MCF 10A (cell line): Measurements from ENCODE around the gene C4orf51. TPM values are rescaled to one million over a fixed set of nuclear protein-coding genes. Genes with fewer than 3 reads are reported as not detected.

ENCODE experiments used
- BruUV-seq: library from RNA; stranded (reverse); fragments of 400-500 nt; replicated peaks from 2 replicates; lab custom pipeline; 2021; lab: Mats Ljungman, UMichigan
- CTCF ChIA-PET: fragments of 300-600 bp; sonication (Branson Sonifier 250); formaldehyde crosslinking; extraction: SDS; loops from one replicate; lab custom pipeline; 2021; ENCODE audit warnings: antibody characterized with exemption, inconsistent platforms; lab: Yijun Ruan, JAX
- POLR2A ChIA-PET: fragments of 300-600, 350-650 bp; sonication (Branson Sonifier 250); formaldehyde crosslinking; extraction: SDS; loops from one replicate; lab custom pipeline; 2020; ENCODE audit warnings: antibody characterized with exemption, inconsistent platforms; lab: Yijun Ruan, JAX
- DNase-seq: peaks from one replicate; pipeline ENCODE4 v3.0.0-alpha.2; 2018; ENCODE audit not compliant: unreplicated experiment
- H3K27ac Mint-ChIP-seq: one replicate; pipeline ENCODE4 v1.8.0; 2022; ENCODE audit warnings: mild to moderate bottlenecking, low read depth, mixed read lengths; ENCODE audit not compliant: unreplicated experiment
- H3K27me3 Mint-ChIP-seq: one replicate; pipeline ENCODE4 v1.8.0; 2022; ENCODE audit warnings: mixed read lengths; ENCODE audit not compliant: insufficient read depth, unreplicated experiment
- H3K36me3 Mint-ChIP-seq: one replicate; pipeline ENCODE4 v1.8.0; 2022; ENCODE audit warnings: mild to moderate bottlenecking, moderate library complexity, mixed read lengths; ENCODE audit not compliant: insufficient read depth, unreplicated experiment
- H3K4me1 Mint-ChIP-seq: one replicate; pipeline ENCODE4 v1.8.0; 2022; ENCODE audit warnings: mixed read lengths; ENCODE audit not compliant: insufficient read depth, unreplicated experiment
- H3K4me3 Mint-ChIP-seq: one replicate; pipeline ENCODE4 v1.8.0; 2022; ENCODE audit warnings: mild to moderate bottlenecking, moderate library complexity, mixed read lengths; ENCODE audit not compliant: unreplicated experiment
- H3K9me3 Mint-ChIP-seq: one replicate; pipeline ENCODE4 v1.8.0; 2022; ENCODE audit warnings: mixed read lengths; ENCODE audit not compliant: unreplicated experiment
- intact Hi-C: fragments of 100-400 bp; cut with micrococcal nuclease; formaldehyde crosslinking; loops from 2 replicates; pipeline ENCODE4 v1.14.1; 2022
- total RNA-seq: library from RNA; stranded (reverse); gene quantifications from 2 replicates; pipeline ENCODE4 v1.2.3, GENCODE V29; 2022
- TF ChIP-seq, protein P1 (sequence below): fragments of 200-600 bp; IDR thresholded peaks from one replicate; pipeline ENCODE4 v1.8.0; 2022; ENCODE audit warnings: antibody characterized with exemption, mild to moderate bottlenecking; ENCODE audit not compliant: unreplicated experiment

Gene C4orf51
- total RNA-seq, 1 experiment from 2014 or later = not detected

DNA sequence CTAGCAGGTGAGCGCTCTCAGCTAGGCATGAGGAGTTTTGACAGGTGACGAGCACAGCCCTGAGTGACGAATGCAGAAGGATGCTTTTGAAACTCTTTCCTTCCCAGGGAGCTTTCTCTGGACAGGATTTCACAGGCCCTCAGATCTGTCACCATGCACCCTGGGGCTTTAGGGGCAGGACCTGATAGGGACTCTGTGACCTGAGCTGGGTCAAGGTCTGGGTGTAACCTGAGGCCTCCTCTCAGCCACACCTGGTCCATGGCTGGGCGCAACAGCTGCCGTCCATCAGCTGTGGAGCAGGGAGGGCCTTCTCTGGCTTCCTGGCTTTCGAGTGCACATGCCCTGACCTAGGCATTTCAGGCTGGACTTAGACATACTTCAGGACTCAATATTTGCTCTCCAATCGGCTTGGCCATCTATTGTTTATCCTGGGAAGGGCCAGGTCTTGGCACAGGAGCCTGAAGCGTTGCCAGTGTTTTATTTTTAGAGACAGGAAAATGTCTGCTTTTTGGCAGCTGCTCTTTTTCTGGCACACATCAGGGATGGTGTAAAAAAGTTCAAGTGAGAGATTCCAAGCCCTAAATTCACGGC is 56.4 kb downstream of the C4orf51 start:
- no peaks in the 10 kb centered on the region for H3K9me3 Mint-ChIP-seq

DNA sequence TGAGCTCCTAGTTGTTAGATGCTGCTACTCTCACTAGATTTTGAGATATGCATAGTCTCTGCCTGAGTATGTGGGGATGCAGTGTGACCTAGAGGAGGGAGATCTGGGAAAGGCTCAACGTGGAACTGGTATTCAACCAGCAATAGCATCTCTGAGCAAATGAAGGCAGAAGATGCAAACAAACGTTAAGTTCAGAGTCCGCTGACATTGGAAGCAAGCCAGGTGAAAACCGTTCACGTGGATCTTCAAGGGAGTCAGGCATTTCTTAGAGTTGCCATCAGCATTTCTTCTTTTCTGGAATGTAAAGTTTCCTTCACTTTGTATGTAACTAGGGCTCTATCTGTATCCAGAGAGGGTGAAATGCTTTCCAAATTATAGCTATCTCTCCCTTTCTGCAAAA is 59.9 kb downstream of the C4orf51 start:
- H3K4me1 Mint-ChIP-seq = peaks cover 14% of the 10 kb centered on the region
- ChIA-PET POLR2A (interaction anchor here (1.3 kb wide), 1 partner anchor 121 kb away, joined by 4 read pairs; no protein-coding TSS in a partner anchor), CTCF (interaction anchor here (0.6 to 0.9 kb wide), 3 partner anchors 21 to 180 kb away, joined by 3 to 4 read pairs (median 3); no protein-coding TSS in a partner anchor)
- H3K4me3 Mint-ChIP-seq = no peak overlapping the region
- H3K27me3 Mint-ChIP-seq = no peaks in the 10 kb centered on the region
- no peaks in the 10 kb centered on the region for H3K9me3 Mint-ChIP-seq
- BruUV-seq = no TSS peak
- DNase-seq = no peak
- no peaks in the 10 kb centered on the region for H3K36me3 Mint-ChIP-seq
- intact Hi-C loops = no loop called here
- H3K27ac Mint-ChIP-seq = no peak overlapping the region
- TF ChIP-seq, protein P1, sequence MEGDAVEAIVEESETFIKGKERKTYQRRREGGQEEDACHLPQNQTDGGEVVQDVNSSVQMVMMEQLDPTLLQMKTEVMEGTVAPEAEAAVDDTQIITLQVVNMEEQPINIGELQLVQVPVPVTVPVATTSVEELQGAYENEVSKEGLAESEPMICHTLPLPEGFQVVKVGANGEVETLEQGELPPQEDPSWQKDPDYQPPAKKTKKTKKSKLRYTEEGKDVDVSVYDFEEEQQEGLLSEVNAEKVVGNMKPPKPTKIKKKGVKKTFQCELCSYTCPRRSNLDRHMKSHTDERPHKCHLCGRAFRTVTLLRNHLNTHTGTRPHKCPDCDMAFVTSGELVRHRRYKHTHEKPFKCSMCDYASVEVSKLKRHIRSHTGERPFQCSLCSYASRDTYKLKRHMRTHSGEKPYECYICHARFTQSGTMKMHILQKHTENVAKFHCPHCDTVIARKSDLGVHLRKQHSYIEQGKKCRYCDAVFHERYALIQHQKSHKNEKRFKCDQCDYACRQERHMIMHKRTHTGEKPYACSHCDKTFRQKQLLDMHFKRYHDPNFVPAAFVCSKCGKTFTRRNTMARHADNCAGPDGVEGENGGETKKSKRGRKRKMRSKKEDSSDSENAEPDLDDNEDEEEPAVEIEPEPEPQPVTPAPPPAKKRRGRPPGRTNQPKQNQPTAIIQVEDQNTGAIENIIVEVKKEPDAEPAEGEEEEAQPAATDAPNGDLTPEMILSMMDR = no peak

More for the DNA sequence above, 56.4 kb downstream of the C4orf51 start:
- DNase-seq = peak; percentile 86
- intact Hi-C loops = no loop called here
- Mint-ChIP-seq H3K4me3 (no peak overlapping the region), H3K27ac (peak overlapping the region; percentile 98), H3K27me3 (no peaks in the 10 kb centered on the region), H3K4me1 (peaks cover 34% of the 10 kb centered on the region), H3K36me3 (no peaks in the 10 kb centered on the region)
- ChIA-PET POLR2A (interaction anchor here (0.8 to 2.7 kb wide), 10 partner anchors 20 to 202 kb away, joined by 3 to 11 read pairs (median 3); partner anchors contain the start of genes MMAA and ZNF827), CTCF (interaction anchor here (0.6 to 1.2 kb wide), 3 partner anchors 59 to 203 kb away, joined by 3 read pairs; no protein-coding TSS in a partner anchor)
- TF ChIP-seq, protein P1 = no peak
- BruUV-seq = no TSS peak

DNA sequence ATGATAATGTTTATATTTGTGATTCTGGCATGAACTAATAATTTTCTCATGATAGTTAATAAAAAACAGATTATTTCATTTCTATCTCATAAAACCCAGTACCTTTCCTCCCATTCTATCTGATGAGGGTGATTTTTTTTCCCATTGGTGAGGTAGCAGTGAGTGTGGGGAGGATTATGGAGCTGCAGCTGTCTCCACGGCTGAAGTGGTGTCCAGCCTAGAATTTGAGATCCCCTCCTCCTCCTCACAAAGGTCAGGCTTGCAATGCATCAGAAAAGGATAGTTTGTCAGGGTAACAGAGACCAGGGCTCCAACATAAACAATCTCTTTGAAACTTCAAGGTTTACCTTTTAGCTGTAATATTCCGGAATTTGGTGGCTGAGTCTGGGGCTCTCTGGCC is 60.9 kb downstream of the C4orf51 start:
- no peak overlapping the region for H3K27ac Mint-ChIP-seq

DNA sequence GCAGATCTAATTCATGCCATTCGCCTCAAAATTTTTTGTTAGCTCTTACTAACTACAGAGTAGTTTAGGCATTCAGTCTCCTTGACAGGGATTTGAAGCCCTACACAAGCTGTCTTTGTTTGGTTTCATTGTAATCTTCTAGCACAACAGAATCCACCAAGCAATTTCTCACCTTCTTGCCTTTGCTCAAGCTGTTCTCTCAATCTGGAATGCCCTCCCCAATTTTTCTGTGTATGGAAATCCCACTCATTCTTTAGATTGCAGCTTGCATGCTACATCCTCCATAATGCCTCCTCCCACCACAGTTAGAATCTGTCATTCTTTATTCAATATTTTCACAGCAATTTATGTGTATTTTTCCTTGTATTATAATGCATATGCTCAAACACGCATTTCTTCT is 63.7 kb downstream of the C4orf51 start:
- CTCF ChIA-PET = interaction anchor here (0.6 kb wide), 1 partner anchor 127 kb away, joined by 4 read pairs; no protein-coding TSS in a partner anchor
- POLR2A ChIA-PET = no interaction called here
- Mint-ChIP-seq H3K9me3 (peaks cover 7% of the 10 kb centered on the region), H3K27ac (no peak overlapping the region), H3K36me3 (no peaks in the 10 kb centered on the region), H3K27me3 (no peaks in the 10 kb centered on the region), H3K4me1 (no peaks in the 10 kb centered on the region), H3K4me3 (no peak overlapping the region)
- no TSS peak for BruUV-seq
- intact Hi-C loops = no loop called here
- no peak for DNase-seq
- TF ChIP-seq, protein P1 = no peak

More for the DNA sequence above, 60.9 kb downstream of the C4orf51 start:
- no TSS peak for BruUV-seq
- no peak for DNase-seq
- intact Hi-C loops = no loop called here
- Mint-ChIP-seq H3K27me3 (no peaks in the 10 kb centered on the region), H3K36me3 (no peaks in the 10 kb centered on the region), H3K4me3 (no peak overlapping the region), H3K9me3 (no peaks in the 10 kb centered on the region), H3K4me1 (peaks cover 4% of the 10 kb centered on the region)
- CTCF ChIA-PET = no interaction called here
- TF ChIP-seq, protein P1 = no peak
- POLR2A ChIA-PET = no interaction called here
